A549 (cell line): Measurements from ENCODE around the gene WDR43. TPM values are rescaled to one million over a fixed set of nuclear protein-coding genes. Genes with fewer than 3 reads are reported as not detected.

Source experiments
- ATAC-seq, 2 experiments: fragments of 200-7000 bp in 1 of 2; fragments of >200 bp in 1 of 2; cut with Nextera tagmentation in 1 of 2; cut with Tn5 transposase in 1 of 2; 3 replicates each; pipeline versions ENCODE4 v1.8.0 to v1.9.1; 2018 to 2020; ENCODE audit warnings: mild to moderate bottlenecking in 1 of 2, moderate library complexity in 1 of 2
- CTCF ChIA-PET: fragments of 300-600 bp; sonication (Branson Sonifier 250); formaldehyde crosslinking; extraction: SDS; loops from one replicate; lab custom pipeline; 2021; ENCODE audit warnings: antibody characterized with exemption, inconsistent platforms; lab: Yijun Ruan, JAX
- POLR2A ChIA-PET: fragments of 350-600 bp; formaldehyde crosslinking; extraction: SDS; loops from one replicate; lab custom pipeline; 2021; ENCODE audit warnings: antibody characterized with exemption, inconsistent platforms; lab: Yijun Ruan, JAX
- DNase-seq, 2 experiments: peaks; one replicate each; pipeline versions ENCODE4 v3.0.0 to v3.0.0-alpha.2; 2011 to 2016; ENCODE audit warnings: low read depth in 1 of 2, low spot score in 1 of 2
- FAIRE-seq: peaks from 2 replicates; lab custom pipeline; 2011; peaks lifted over from hg19 to GRCh38; lab: Jason Lieb, UNC
- H3K27ac ChIP-seq, 2 experiments: fragments of >200 bp; sonication (Bioruptor Twin); formaldehyde crosslinking; 3 replicates each; pipeline ENCODE4 v1.5.1; 2016 to 2017
- H3K4me1 ChIP-seq: fragments of >200 bp; sonication (Bioruptor Twin); formaldehyde crosslinking; 3 replicates; pipeline ENCODE4 v1.6.1; 2016
- H3K4me2 ChIP-seq: fragments of >200 bp; sonication (Bioruptor Twin); formaldehyde crosslinking; 3 replicates; pipeline ENCODE4 v1.6.1; 2016
- H3K4me3 ChIP-seq: fragments of >200 bp; sonication (Bioruptor Twin); formaldehyde crosslinking; 3 replicates; pipeline ENCODE4 v1.5.1; 2016
- H3K9me3 ChIP-seq: fragments of >200 bp; sonication (Bioruptor Twin); formaldehyde crosslinking; 3 replicates; pipeline ENCODE4 v1.6.1; 2016
- BCL3 ChIP-seq: fragments of >200 bp; sonication (Bioruptor Twin); formaldehyde crosslinking; IDR thresholded peaks from 3 replicates; pipeline ENCODE4 v1.6.1; 2016
- CBX2 ChIP-seq: fragments of 200-600 bp; sonication (generic); IDR thresholded peaks from 2 replicates; pipeline ENCODE4 v1.6.1; 2016; ENCODE audit warnings: low read depth, mild to moderate bottlenecking, borderline replicate concordance
- CEBPB ChIP-seq, 2 experiments: fragments of >200 bp in 1 of 2; sonication (Bioruptor Twin) in 1 of 2; formaldehyde crosslinking in 1 of 2; IDR thresholded peaks; 2 replicates each; pipeline ENCODE4 v1.6.1; 2012 to 2016
- CTCF ChIP-seq: fragments of >200 bp; sonication (Bioruptor Twin); formaldehyde crosslinking; IDR thresholded peaks from 3 replicates; pipeline ENCODE4 v1.5.1; 2016
- ESRRA ChIP-seq: fragments of 150-350 bp; IDR thresholded peaks from 2 replicates; pipeline ENCODE4 v1.6.1; 2014; ENCODE audit warnings: mild to moderate bottlenecking, low read length, borderline replicate concordance
- FOSB ChIP-seq: fragments of 250-450 bp; sonication (Bioruptor Pico); IDR thresholded peaks from 2 replicates; pipeline ENCODE4 v1.5.0; 2020; ENCODE audit warnings: mild to moderate bottlenecking, moderate library complexity
- FOXS1 ChIP-seq: fragments of 250-450 bp; sonication (Bioruptor Pico); IDR thresholded peaks from 2 replicates; pipeline ENCODE4 v1.5.0; 2020; ENCODE audit warnings: mild to moderate bottlenecking, moderate library complexity
- GATA3 ChIP-seq: IDR thresholded peaks from 2 replicates; pipeline ENCODE4 v1.6.1; 2012; ENCODE audit warnings: borderline replicate concordance
- HEYL ChIP-seq: fragments of 250-450 bp; sonication (Bioruptor Pico); IDR thresholded peaks from 2 replicates; pipeline ENCODE4 v1.8.0; 2021; ENCODE audit warnings: mild to moderate bottlenecking, moderate library complexity
- HOXA7 ChIP-seq: fragments of 250-450 bp; sonication (Bioruptor Pico); IDR thresholded peaks from 2 replicates; pipeline ENCODE4 v1.5.0; 2020; ENCODE audit warnings: mild to moderate bottlenecking, moderate library complexity
- HOXB13 ChIP-seq: fragments of 250-450 bp; sonication (Bioruptor Pico); IDR thresholded peaks from 2 replicates; pipeline ENCODE4 v1.5.0; 2020; ENCODE audit warnings: low read depth, mild to moderate bottlenecking, moderate library complexity
- JUNB ChIP-seq: fragments of >200 bp; sonication (Bioruptor Twin); formaldehyde crosslinking; IDR thresholded peaks from 2 replicates; pipeline ENCODE4 v1.6.1; 2016
- KDM1A ChIP-seq: fragments of 200-600 bp; sonication (generic); IDR thresholded peaks from 2 replicates; pipeline ENCODE4 v1.6.1; 2016; ENCODE audit warnings: low read depth, mild to moderate bottlenecking
- MAFK ChIP-seq: fragments of 450-650 bp; IDR thresholded peaks from 2 replicates; pipeline ENCODE4 v1.6.1; 2014; ENCODE audit not compliant: partially characterized antibody
- MAZ ChIP-seq: fragments of 150-350 bp; IDR thresholded peaks from 2 replicates; pipeline ENCODE4 v1.6.1; 2014; ENCODE audit warnings: antibody characterized with exemption, low read depth, low read length, borderline replicate concordance
- PBX3 ChIP-seq: IDR thresholded peaks from 2 replicates; pipeline ENCODE4 v1.6.1; 2012
- RCOR1 ChIP-seq: fragments of 150-350 bp; IDR thresholded peaks from 2 replicates; pipeline ENCODE4 v1.6.1; 2014; ENCODE audit warnings: antibody characterized with exemption, low read length, low read depth
- RNF2 ChIP-seq: fragments of 200-600 bp; sonication (generic); IDR thresholded peaks from 2 replicates; pipeline ENCODE4 v1.6.1; 2016; ENCODE audit warnings: low read depth, mild to moderate bottlenecking, antibody characterized with exemption, moderate library complexity, borderline replicate concordance
- TP53 ChIP-seq: fragments of 250-450 bp; sonication (Bioruptor Pico); IDR thresholded peaks from 2 replicates; pipeline ENCODE4 v1.5.0; 2021; ENCODE audit warnings: mild to moderate bottlenecking, moderate library complexity
- USF2 ChIP-seq: fragments of 450-650 bp; IDR thresholded peaks from 2 replicates; pipeline ENCODE4 v1.6.1; 2014; ENCODE audit warnings: antibody characterized with exemption
- ZNF302 ChIP-seq: fragments of 250-450 bp; sonication (Bioruptor Pico); IDR thresholded peaks from 2 replicates; pipeline ENCODE4 v1.9.0; 2021; ENCODE audit warnings: inconsistent platforms, mild to moderate bottlenecking, moderate library complexity
- ZSCAN20 ChIP-seq: fragments of 250-450 bp; sonication (Bioruptor Pico); IDR thresholded peaks from 2 replicates; pipeline ENCODE4 v1.8.0; 2022; ENCODE audit warnings: mild to moderate bottlenecking, moderate library complexity
- WGBS: methylation state at CpG from one replicate; pipeline ENCODE4 v1.1.6; 2017; ENCODE audit errors: missing lambda C conversion rate; 5-methylcytosine and 5-hydroxymethylcytosine counted together
- polyA plus RNA-seq, 4 experiments: library from polyadenylated mRNA; depleted of rRNA in 3 of 4; stranded (reverse); fragments of >200 nt; fragmentation: RNase III in 1 of 4; extraction: RNeasy Plus Mini Kit Qiagen cat#74134 plus additional on column Dnase treatment in 1 of 4; gene quantifications; 2 replicates in 3 of 4; 3 replicates in 1 of 4; pipeline ENCODE4 v1.2.3, GENCODE V29; 2011 to 2017

The WDR43 gene
- polyA plus RNA-seq, 2 of the 4 experiments (the other 2 are of a cell fraction), result 71.8 to 256 TPM

- DNase-seq, result no peak
- Histone ChIP-seq H3K27ac (no peak overlapping the region), H3K9me3 (no peaks in the 10 kb centered on the region), H3K4me1 (peaks cover 7% of the 10 kb centered on the region; the same call in 2 of the 3 replicates), H3K4me3 (no peak overlapping the region), H3K4me2 (no peak overlapping the region)
- 90% methylated on average over 9 of the region's 9 CpGs for WGBS
- ChIA-PET CTCF (interaction anchor here (0.7 kb wide), 1 partner anchor 498 kb away, joined by 4 read pairs; no protein-coding TSS in a partner anchor), POLR2A (no interaction called here)
- ATAC-seq, result no peak
- TF ChIP-seq HOXA7 (no peak), PBX3 (no peak), CTCF (no peak), CBX2 (no peak), MAFK (no peak), RNF2 (no peak), HOXB13 (CRISPR knock-in tag) (no peak), CEBPB (IDR thresholded peaks at IDR 0.05) (no peak), ZSCAN20 (no peak), ZNF302 (no peak), FOXS1 (CRISPR knock-in tag) (no peak), ESRRA (no peak), HEYL (CRISPR knock-in tag) (no peak), USF2 (no peak), FOSB (no peak), TP53 (CRISPR knock-in tag) (no peak), RCOR1 (no peak), GATA3 (no peak), KDM1A (no peak), BCL3 (no peak)
- no peak for FAIRE-seq
Measured at GRCh38 chr2:28991460-28991859, 97.0 kb downstream of the WDR43 start.

GRCh38 chr2:28993206-28993960 is 98.9 kb downstream of the WDR43 start:
- CTCF ChIA-PET, result interaction anchor here (0.9 to 1.2 kb wide), 2 partner anchors 10 to 23 kb away, joined by 4 to 5 read pairs; no protein-coding TSS in a partner anchor
- TF ChIP-seq MAZ (no peak), JUNB (no peak)
- Histone ChIP-seq H3K9me3 (no peaks in the 10 kb centered on the region), H3K27ac (peak overlapping the region in 1 of 2 experiments; percentile 9; a peak in 1 of 6 replicates), H3K4me3 (no peak overlapping the region), H3K4me2 (no peak overlapping the region), H3K4me1 (peaks cover 7% of the 10 kb centered on the region; the same call in 2 of the 3 replicates)
- no peak for FAIRE-seq
- peak; percentile 23 to 54; a peak in 3 of 6 replicates for ATAC-seq
- POLR2A ChIA-PET, result no interaction called here
- 68% methylated on average over 6 of the region's 6 CpGs for WGBS
- peak in 1 of 2 experiments; percentile 24 for DNase-seq
